Astrocyte (in vitro differentiated cells and primary cell): Measurements from ENCODE around the gene EYA2. TPM values are rescaled to one million over a fixed set of nuclear protein-coding genes. Genes with fewer than 3 reads are reported as not detected.

ENCODE experiments used
- DNase-seq: peaks from one replicate; pipeline ENCODE4 v3.0.0-alpha.2; 2010; ENCODE audit warnings: low read depth
- FAIRE-seq: peaks from 2 replicates; lab custom pipeline; 2011; peaks lifted over from hg19 to GRCh38; lab: Jason Lieb, UNC
- H2AFZ ChIP-seq: 2 replicates; pipeline ENCODE4 v1.6.0; 2012; ENCODE audit warnings: low read depth, low read length, inconsistent platforms
- H3K27ac ChIP-seq: 2 replicates; pipeline ENCODE4 v1.5.1; 2011; ENCODE audit warnings: low read depth, low read length, inconsistent platforms
- H3K27me3 ChIP-seq: 2 replicates; pipeline ENCODE4 v1.6.0; 2011; ENCODE audit warnings: low read length, inconsistent platforms; ENCODE audit not compliant: insufficient read depth
- H3K36me3 ChIP-seq: 2 replicates; pipeline ENCODE4 v1.5.1; 2011; ENCODE audit warnings: low read length, inconsistent platforms; ENCODE audit not compliant: insufficient read depth
- H3K4me1 ChIP-seq: 2 replicates; pipeline ENCODE4 v1.5.1; 2011; ENCODE audit warnings: low read length, inconsistent platforms; ENCODE audit not compliant: insufficient read depth
- H3K4me2 ChIP-seq: 2 replicates; pipeline ENCODE4 v1.6.0; 2012; ENCODE audit warnings: low read length, inconsistent platforms
- H3K4me3 ChIP-seq: 2 replicates; pipeline ENCODE4 v1.5.1; 2011; ENCODE audit warnings: low read depth, mild to moderate bottlenecking, low read length, inconsistent platforms; ENCODE audit not compliant: insufficient read depth
- H3K79me2 ChIP-seq: 2 replicates; pipeline ENCODE4 v1.6.0; 2012; ENCODE audit warnings: mild to moderate bottlenecking, low read length, inconsistent platforms; ENCODE audit not compliant: insufficient read depth
- H3K9ac ChIP-seq: 2 replicates; pipeline ENCODE4 v1.6.0; 2012; ENCODE audit warnings: mild to moderate bottlenecking, low read length, inconsistent platforms
- H3K9me3 ChIP-seq: 2 replicates; pipeline ENCODE4 v1.5.1; 2012; ENCODE audit warnings: low read depth, mild to moderate bottlenecking, low read length, inconsistent platforms; ENCODE audit not compliant: insufficient read depth
- H4K20me1 ChIP-seq: 2 replicates; pipeline ENCODE4 v1.6.0; 2012; ENCODE audit warnings: low read length, inconsistent platforms; ENCODE audit not compliant: insufficient read depth
- H3K27ac Mint-ChIP-seq: one replicate; pipeline ENCODE4 v1.8.0; 2021; ENCODE audit warnings: mild to moderate bottlenecking, mixed read lengths; ENCODE audit not compliant: unreplicated experiment
- H3K27me3 Mint-ChIP-seq: one replicate; pipeline ENCODE4 v1.8.0; 2021; ENCODE audit warnings: low read depth, mixed read lengths; ENCODE audit not compliant: unreplicated experiment
- H3K36me3 Mint-ChIP-seq: one replicate; pipeline ENCODE4 v1.8.0; 2021; ENCODE audit warnings: low read depth, mixed read lengths; ENCODE audit not compliant: unreplicated experiment
- H3K4me1 Mint-ChIP-seq: one replicate; pipeline ENCODE4 v1.8.0; 2021; ENCODE audit warnings: low read depth, mixed read lengths; ENCODE audit not compliant: unreplicated experiment
- H3K4me3 Mint-ChIP-seq: one replicate; pipeline ENCODE4 v1.8.0; 2021; ENCODE audit warnings: mild to moderate bottlenecking, moderate library complexity, mixed read lengths; ENCODE audit not compliant: unreplicated experiment
- H3K9me3 Mint-ChIP-seq: one replicate; pipeline ENCODE4 v1.8.0; 2021; ENCODE audit warnings: mild to moderate bottlenecking, mixed read lengths; ENCODE audit not compliant: unreplicated experiment
- EZH2 ChIP-seq: IDR thresholded peaks from 2 replicates; pipeline ENCODE4 v1.6.1; 2012; ENCODE audit warnings: mild to moderate bottlenecking, low read length, inconsistent platforms; ENCODE audit not compliant: insufficient read depth
- total RNA-seq: library from RNA; stranded (reverse); gene quantifications from 2 replicates; pipeline ENCODE4 v1.2.1, GENCODE V29; 2021
- TF ChIP-seq, protein P1 (sequence below): IDR thresholded peaks from 2 replicates; pipeline ENCODE4 v1.5.1; 2011; ENCODE audit warnings: low read depth, mild to moderate bottlenecking, inconsistent platforms, low read length, moderate library complexity; ENCODE audit not compliant: insufficient read depth

EYA2 gene
- total RNA-seq, 1 donor from 2014 or later = 1.5 TPM

DNA sequence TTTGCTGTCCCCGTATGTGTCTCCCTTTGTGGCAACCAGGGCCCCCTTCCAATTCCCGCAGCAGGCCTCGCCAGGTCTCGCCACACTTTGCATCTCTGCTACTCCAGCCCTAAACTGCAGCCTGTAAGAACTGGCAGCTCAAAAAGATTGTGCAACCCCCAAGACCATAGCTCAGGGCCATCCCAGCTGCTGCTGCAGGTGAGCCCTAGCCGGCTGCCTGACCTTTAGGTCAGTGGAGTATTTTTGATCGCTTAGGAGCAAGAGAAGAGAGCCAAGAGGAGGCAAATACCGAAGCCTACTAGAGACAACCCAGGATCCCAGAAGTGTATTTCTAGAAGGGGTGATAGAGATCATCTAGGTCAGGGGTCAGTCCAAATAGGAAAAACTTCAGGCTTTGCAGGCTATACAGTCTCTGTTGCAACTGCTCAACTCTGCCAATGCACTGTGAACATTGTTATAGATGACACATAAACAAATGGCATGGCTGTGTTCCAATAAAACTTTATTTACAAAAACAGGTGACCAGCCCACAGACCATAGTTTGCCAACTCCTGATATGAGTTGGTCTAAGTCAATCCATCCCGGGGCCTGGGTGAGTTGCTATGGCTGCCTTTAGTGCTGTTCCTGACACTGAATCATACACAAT is 138.4 kb downstream of the EYA2 start:
- no peak for FAIRE-seq
- no peak overlapping the region for H3K27ac Mint-ChIP-seq
- H3K9me3 Mint-ChIP-seq = peaks cover 7% of the 10 kb centered on the region
- Histone ChIP-seq H2AFZ (no peak overlapping the region), H3K27ac (no peak overlapping the region), H3K4me3 (no peak overlapping the region), H3K4me2 (no peak overlapping the region), H3K36me3 (no peaks in the 10 kb centered on the region), H3K4me1 (no peaks in the 10 kb centered on the region), H3K27me3 (peaks cover 11% of the 10 kb centered on the region), H3K79me2 (no peaks in the 10 kb centered on the region), H4K20me1 (no peaks in the 10 kb centered on the region), H3K9me3 (peaks cover 5% of the 10 kb centered on the region), H3K9ac (no peak overlapping the region)
- no peak for TF ChIP-seq EZH2
- TF ChIP-seq, protein P1, sequence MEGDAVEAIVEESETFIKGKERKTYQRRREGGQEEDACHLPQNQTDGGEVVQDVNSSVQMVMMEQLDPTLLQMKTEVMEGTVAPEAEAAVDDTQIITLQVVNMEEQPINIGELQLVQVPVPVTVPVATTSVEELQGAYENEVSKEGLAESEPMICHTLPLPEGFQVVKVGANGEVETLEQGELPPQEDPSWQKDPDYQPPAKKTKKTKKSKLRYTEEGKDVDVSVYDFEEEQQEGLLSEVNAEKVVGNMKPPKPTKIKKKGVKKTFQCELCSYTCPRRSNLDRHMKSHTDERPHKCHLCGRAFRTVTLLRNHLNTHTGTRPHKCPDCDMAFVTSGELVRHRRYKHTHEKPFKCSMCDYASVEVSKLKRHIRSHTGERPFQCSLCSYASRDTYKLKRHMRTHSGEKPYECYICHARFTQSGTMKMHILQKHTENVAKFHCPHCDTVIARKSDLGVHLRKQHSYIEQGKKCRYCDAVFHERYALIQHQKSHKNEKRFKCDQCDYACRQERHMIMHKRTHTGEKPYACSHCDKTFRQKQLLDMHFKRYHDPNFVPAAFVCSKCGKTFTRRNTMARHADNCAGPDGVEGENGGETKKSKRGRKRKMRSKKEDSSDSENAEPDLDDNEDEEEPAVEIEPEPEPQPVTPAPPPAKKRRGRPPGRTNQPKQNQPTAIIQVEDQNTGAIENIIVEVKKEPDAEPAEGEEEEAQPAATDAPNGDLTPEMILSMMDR = no peak
- no peaks in the 10 kb centered on the region for H3K4me1 Mint-ChIP-seq
- no peak for DNase-seq
- peaks cover 4% of the 10 kb centered on the region for H3K27me3 Mint-ChIP-seq
- H3K36me3 Mint-ChIP-seq = peaks cover 5% of the 10 kb centered on the region
- no peak overlapping the region for H3K4me3 Mint-ChIP-seq

GRCh38 chr20:47033665-47034064 is 139.0 kb downstream of the EYA2 start:
- H2AFZ ChIP-seq = no peak overlapping the region
- no peaks in the 10 kb centered on the region for H3K4me1 ChIP-seq
- H3K27ac ChIP-seq = no peak overlapping the region
- no peak for TF ChIP-seq EZH2
- TF ChIP-seq, protein P1 = no peak
- H3K9ac ChIP-seq = no peak overlapping the region
- no peaks in the 10 kb centered on the region for H3K79me2 ChIP-seq
- peaks cover under 1% of the 10 kb centered on the region for H3K9me3 ChIP-seq
- no peaks in the 10 kb centered on the region for H3K36me3 Mint-ChIP-seq
- H3K27me3 Mint-ChIP-seq = peaks cover 4% of the 10 kb centered on the region
- FAIRE-seq (no peak), DNase-seq (no peak)
- no peak overlapping the region for H3K4me3 Mint-ChIP-seq
- no peaks in the 10 kb centered on the region for H3K4me1 Mint-ChIP-seq
- H3K27me3 ChIP-seq = peaks cover 13% of the 10 kb centered on the region
- H3K9me3 Mint-ChIP-seq = peaks cover 3% of the 10 kb centered on the region
- H3K4me2 ChIP-seq = no peak overlapping the region
- H3K36me3 ChIP-seq = no peaks in the 10 kb centered on the region
- H3K4me3 ChIP-seq = no peak overlapping the region
- no peaks in the 10 kb centered on the region for H4K20me1 ChIP-seq
- H3K27ac Mint-ChIP-seq = no peak overlapping the region

GRCh38 chr20:47035026-47035590 is 140.5 kb downstream of the EYA2 start:
- Histone ChIP-seq H3K4me1 (no peaks in the 10 kb centered on the region), H3K27me3 (peaks cover 14% of the 10 kb centered on the region), H3K36me3 (no peaks in the 10 kb centered on the region), H3K9ac (no peak overlapping the region), H3K27ac (no peak overlapping the region), H3K4me2 (no peak overlapping the region), H2AFZ (no peak overlapping the region), H3K4me3 (no peak overlapping the region), H3K79me2 (no peaks in the 10 kb centered on the region), H3K9me3 (no peaks in the 10 kb centered on the region), H4K20me1 (no peaks in the 10 kb centered on the region)
- Mint-ChIP-seq H3K27me3 (peaks cover 7% of the 10 kb centered on the region), H3K9me3 (peaks cover 3% of the 10 kb centered on the region), H3K27ac (no peak overlapping the region), H3K36me3 (no peaks in the 10 kb centered on the region), H3K4me3 (no peak overlapping the region), H3K4me1 (no peaks in the 10 kb centered on the region)
- TF ChIP-seq, protein P1 = no peak
- no peak for TF ChIP-seq EZH2
- no peak for FAIRE-seq
- DNase-seq = no peak
